ENCODE results near the gene PLAC1. TPM values are rescaled to one million over a fixed set of nuclear protein-coding genes. Genes with fewer than 3 reads are reported as not detected.

PLAC1 gene
- not detected for total RNA-seq

GRCh38 chrX:134658002-134658759 is at the start of gene PLAC1:
Gene PLAC1, minus strand, starts transcription at chrX:134658471. Its CDS starts 91,789 bp downstream, at chrX:134566682.

Small RNAs within 50 kb of the gene (small RNA-seq; reads per million reads assigned to genes)
- gene AC004383.1 (ENCODE audit: low replicate concordance) (not detected), gene MIR450A1 (ENCODE audit: low replicate concordance) (not detected), gene MIR450A2 (ENCODE audit: low replicate concordance) (not detected), gene MIR450B (ENCODE audit: low replicate concordance) (2.3 reads per million, percentile 81 among the genes with 10 or more reads in this experiment), gene MIR503 (ENCODE audit: low replicate concordance) (0.31 reads per million, percentile 10 among the genes with 10 or more reads in this experiment), gene MIR542 (ENCODE audit: low replicate concordance) (2.2 reads per million, percentile 81 among the genes with 10 or more reads in this experiment)

Other genes with a start within 250 kb of the PLAC1 start
- gene HPRT1, start 198.3 kb downstream of the PLAC1 start, total RNA-seq, result 21.3 TPM
- gene PABIR2, start 138.7 kb upstream of the PLAC1 start, total RNA-seq, result 8.8 TPM

Data from parietal lobe (tissue), 2 donors.